ENCODE measurements around the gene TYMP. TPM values are rescaled to one million over a fixed set of nuclear protein-coding genes. Genes with fewer than 3 reads are reported as not detected.
A peak's percentile ranks its signal among the peaks of the same experiment; 100 is the strongest.

The TYMP gene
- total RNA-seq, 2 experiments from 2014 or later = 9.9 to 10.0 TPM

- Histone ChIP-seq H3K4me1 (ENCODE audit: insufficient read depth, low read length) (peaks cover 31% of the 10 kb centered on the region), H3K9me3 (ENCODE audit: control insufficient read depth in 1 of 2, insufficient read depth in 1 of 2, low read length in 2 of 2) (no peaks in the 10 kb centered on the region), H3K36me3 (ENCODE audit: insufficient read depth, low read length) (peaks cover 25% of the 10 kb centered on the region), H3K27me3 (ENCODE audit: control insufficient read depth in 1 of 2, insufficient read depth in 2 of 2, low read length in 2 of 2) (no peaks in the 10 kb centered on the region), H3K27ac (ENCODE audit: low read depth in 1 of 2, low read length in 2 of 2) (no peak within 1 kb of the TSS), H3K4me3 (ENCODE audit: low read length) (no peak within 1 kb of the TSS)
- ChIA-PET CTCF (interaction anchor here (1.9 kb wide), 1 partner anchor 16 kb away, joined by 5 read pairs; the partner anchor contains the start of gene SYCE3), POLR2A (interaction anchor here (1.0 to 2.4 kb wide), 4 partner anchors 30 to 52 kb away, joined by 3 to 11 read pairs (median 8); partner anchors contain the start of genes SCO2 and TYMP)
- Mint-ChIP-seq H3K4me1 (ENCODE audit: low read depth) (peaks cover 27% of the 10 kb centered on the region), H3K9me3 (no peaks in the 10 kb centered on the region), H3K4me3 (peak within 1 kb of the TSS; percentile 48), H3K36me3 (ENCODE audit: low read depth) (peaks cover 35% of the 10 kb centered on the region), H3K27me3 (no peaks in the 10 kb centered on the region), H3K27ac (no peak within 1 kb of the TSS)
- intact Hi-C loops (cut with DNase I, micrococcal nuclease) = no loop called here
- DNase-seq = peak in 1 of 14 experiments; percentile 17
- TF ChIP-seq, protein P1, sequence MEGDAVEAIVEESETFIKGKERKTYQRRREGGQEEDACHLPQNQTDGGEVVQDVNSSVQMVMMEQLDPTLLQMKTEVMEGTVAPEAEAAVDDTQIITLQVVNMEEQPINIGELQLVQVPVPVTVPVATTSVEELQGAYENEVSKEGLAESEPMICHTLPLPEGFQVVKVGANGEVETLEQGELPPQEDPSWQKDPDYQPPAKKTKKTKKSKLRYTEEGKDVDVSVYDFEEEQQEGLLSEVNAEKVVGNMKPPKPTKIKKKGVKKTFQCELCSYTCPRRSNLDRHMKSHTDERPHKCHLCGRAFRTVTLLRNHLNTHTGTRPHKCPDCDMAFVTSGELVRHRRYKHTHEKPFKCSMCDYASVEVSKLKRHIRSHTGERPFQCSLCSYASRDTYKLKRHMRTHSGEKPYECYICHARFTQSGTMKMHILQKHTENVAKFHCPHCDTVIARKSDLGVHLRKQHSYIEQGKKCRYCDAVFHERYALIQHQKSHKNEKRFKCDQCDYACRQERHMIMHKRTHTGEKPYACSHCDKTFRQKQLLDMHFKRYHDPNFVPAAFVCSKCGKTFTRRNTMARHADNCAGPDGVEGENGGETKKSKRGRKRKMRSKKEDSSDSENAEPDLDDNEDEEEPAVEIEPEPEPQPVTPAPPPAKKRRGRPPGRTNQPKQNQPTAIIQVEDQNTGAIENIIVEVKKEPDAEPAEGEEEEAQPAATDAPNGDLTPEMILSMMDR (IDR thresholded peaks at IDR 0.05) = no peak
- ATAC-seq (ENCODE audit: poor library complexity) = no peak
Observed at GRCh38 chr22:50577987-50578775, 48.4 kb upstream of the TYMP start, which contains the start of gene CPT1B. CPT1B (minus strand) TSS chr22:50578427; CDS start chr22:50577915, 512 bp downstream.

DNA sequence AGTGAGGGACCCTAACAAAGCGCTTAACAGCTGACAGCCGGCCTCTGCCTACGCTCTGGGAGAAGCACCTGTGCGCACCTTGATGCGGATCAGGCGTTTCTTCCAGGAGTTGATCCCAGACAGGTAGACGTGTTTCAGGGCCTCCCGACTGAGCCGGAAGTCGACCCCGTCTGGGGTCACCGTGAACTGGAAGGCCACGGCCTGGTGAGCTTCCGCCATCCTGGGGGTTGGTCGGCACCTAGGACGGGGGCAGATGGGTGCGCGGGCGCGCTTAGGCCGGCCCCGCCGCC, 47.8 kb upstream of the TYMP start:
- Mint-ChIP-seq H3K27ac (no peak overlapping the region), H3K4me1 (ENCODE audit: low read depth) (peaks cover 23% of the 10 kb centered on the region), H3K36me3 (ENCODE audit: low read depth) (peaks cover 34% of the 10 kb centered on the region), H3K4me3 (peak overlapping the region; percentile 48), H3K9me3 (no peaks in the 10 kb centered on the region), H3K27me3 (no peaks in the 10 kb centered on the region)
- H3K36me3 ChIP-seq (ENCODE audit: insufficient read depth, low read length) = peaks cover 27% of the 10 kb centered on the region
- CTCF ChIA-PET = interaction anchor here (0.9 to 1.9 kb wide), 2 partner anchors 15 to 43 kb away, joined by 3 to 5 read pairs; partner anchors contain the start of gene SYCE3
- H3K27me3 ChIP-seq (ENCODE audit: control insufficient read depth in 1 of 2, insufficient read depth in 2 of 2, low read length in 2 of 2) = no peaks in the 10 kb centered on the region
- no peak for ATAC-seq (ENCODE audit: poor library complexity)
- H3K9me3 ChIP-seq (ENCODE audit: control insufficient read depth in 1 of 2, insufficient read depth in 1 of 2, low read length in 2 of 2) = no peaks in the 10 kb centered on the region
- intact Hi-C loops (cut with DNase I, micrococcal nuclease) = no loop called here
- H3K27ac ChIP-seq (ENCODE audit: low read depth in 1 of 2, low read length in 2 of 2) = no peak overlapping the region
- POLR2A ChIA-PET = interaction anchor here (1.0 to 2.4 kb wide), 4 partner anchors 29 to 52 kb away, joined by 3 to 11 read pairs (median 8); partner anchors contain the start of genes SCO2 and TYMP
- H3K4me1 ChIP-seq (ENCODE audit: insufficient read depth, low read length) = peaks cover 30% of the 10 kb centered on the region
- peak in 1 of 14 experiments; percentile 16 for DNase-seq
- TF ChIP-seq, protein P1 (IDR thresholded peaks at IDR 0.05) = no peak
- H3K4me3 ChIP-seq (ENCODE audit: low read length) = no peak overlapping the region

GRCh38 chr22:50576806-50577696, 47.2 kb upstream of the TYMP start:
- TF ChIP-seq, protein P1 (IDR thresholded peaks at IDR 0.05) = no peak
- ChIA-PET CTCF (interaction anchor here (0.9 to 1.9 kb wide), 3 partner anchors 15 to 51 kb away, joined by 3 to 7 read pairs (median 5); partner anchors contain the start of genes SCO2 and SYCE3), POLR2A (interaction anchor here (1.0 to 2.4 kb wide), 5 partner anchors 14 to 51 kb away, joined by 3 to 11 read pairs (median 6); partner anchors contain the start of genes SCO2, SYCE3 and TYMP)
- H3K27ac Mint-ChIP-seq = no peak overlapping the region
- no peak overlapping the region for H3K27ac ChIP-seq (ENCODE audit: low read depth in 1 of 2, low read length in 2 of 2)
- no peak for ATAC-seq (ENCODE audit: poor library complexity)
- no peaks in the 10 kb centered on the region for H3K27me3 ChIP-seq (ENCODE audit: control insufficient read depth in 1 of 2, insufficient read depth in 2 of 2, low read length in 2 of 2)
- H3K9me3 Mint-ChIP-seq = no peaks in the 10 kb centered on the region
- H3K27me3 Mint-ChIP-seq = no peaks in the 10 kb centered on the region
- intact Hi-C loops (cut with DNase I, micrococcal nuclease) = no loop called here
- H3K36me3 ChIP-seq (ENCODE audit: insufficient read depth, low read length) = peaks cover 30% of the 10 kb centered on the region
- H3K36me3 Mint-ChIP-seq (ENCODE audit: low read depth) = peaks cover 37% of the 10 kb centered on the region
- no peaks in the 10 kb centered on the region for H3K9me3 ChIP-seq (ENCODE audit: control insufficient read depth in 1 of 2, insufficient read depth in 1 of 2, low read length in 2 of 2)
- H3K4me1 Mint-ChIP-seq (ENCODE audit: low read depth) = peaks cover 20% of the 10 kb centered on the region
- H3K4me3 Mint-ChIP-seq = peak overlapping the region; percentile 48
- peaks cover 29% of the 10 kb centered on the region for H3K4me1 ChIP-seq (ENCODE audit: insufficient read depth, low read length)
- DNase-seq = peak in 1 of 14 experiments; percentile 27
- H3K4me3 ChIP-seq (ENCODE audit: low read length) = no peak overlapping the region

Data from CD4-positive, alpha-beta T cell (primary cell).